22Rv1 (cell line): ENCODE results near the gene ANKRD39.

Source experiments
- CTCF ChIP-seq: fragments of 450-650 bp; IDR thresholded peaks from 2 replicates; pipeline ENCODE4 v1.5.1; 2017; ENCODE audit warnings: mild to moderate bottlenecking
- ZFX ChIP-seq: fragments of 450-650 bp; IDR thresholded peaks from 2 replicates; pipeline ENCODE4 v1.6.1; 2017; ENCODE audit warnings: antibody characterized with exemption, borderline replicate concordance

GRCh38 chr2:96895032-96895745 lies 37.4 kb upstream of the ANKRD39 start:
- TF ChIP-seq CTCF (no peak), ZFX (no peak)
